Measurements from ENCODE around the gene DMAP1.

DNA sequence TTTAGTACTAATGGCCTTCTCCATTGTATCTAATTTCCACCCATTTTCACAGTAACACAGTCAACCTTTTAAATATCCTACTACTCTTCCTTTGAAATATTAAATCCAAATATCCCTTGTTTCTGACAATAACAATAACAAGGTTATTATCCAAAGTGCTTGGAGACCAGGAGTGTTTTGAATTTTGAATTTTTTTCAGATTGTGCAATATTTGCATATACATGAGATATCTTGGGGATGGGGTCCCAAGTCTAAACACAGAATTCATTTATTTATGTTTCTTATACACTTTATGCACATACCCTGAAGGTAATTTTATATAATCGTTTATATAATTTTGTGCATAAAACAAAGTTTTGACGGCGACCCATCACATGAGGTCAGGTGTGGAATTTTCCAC is 17.5 kb downstream of the DMAP1 start:
- TF ChIP-seq, protein P1, sequence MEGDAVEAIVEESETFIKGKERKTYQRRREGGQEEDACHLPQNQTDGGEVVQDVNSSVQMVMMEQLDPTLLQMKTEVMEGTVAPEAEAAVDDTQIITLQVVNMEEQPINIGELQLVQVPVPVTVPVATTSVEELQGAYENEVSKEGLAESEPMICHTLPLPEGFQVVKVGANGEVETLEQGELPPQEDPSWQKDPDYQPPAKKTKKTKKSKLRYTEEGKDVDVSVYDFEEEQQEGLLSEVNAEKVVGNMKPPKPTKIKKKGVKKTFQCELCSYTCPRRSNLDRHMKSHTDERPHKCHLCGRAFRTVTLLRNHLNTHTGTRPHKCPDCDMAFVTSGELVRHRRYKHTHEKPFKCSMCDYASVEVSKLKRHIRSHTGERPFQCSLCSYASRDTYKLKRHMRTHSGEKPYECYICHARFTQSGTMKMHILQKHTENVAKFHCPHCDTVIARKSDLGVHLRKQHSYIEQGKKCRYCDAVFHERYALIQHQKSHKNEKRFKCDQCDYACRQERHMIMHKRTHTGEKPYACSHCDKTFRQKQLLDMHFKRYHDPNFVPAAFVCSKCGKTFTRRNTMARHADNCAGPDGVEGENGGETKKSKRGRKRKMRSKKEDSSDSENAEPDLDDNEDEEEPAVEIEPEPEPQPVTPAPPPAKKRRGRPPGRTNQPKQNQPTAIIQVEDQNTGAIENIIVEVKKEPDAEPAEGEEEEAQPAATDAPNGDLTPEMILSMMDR (IDR thresholded peaks at IDR 0.05; ENCODE audit: control extremely low read depth in 1 of 3, insufficient read depth in 1 of 3, low read depth in 1 of 3, low read length in 3 of 3), result no peak
- no peak for TF ChIP-seq ZNF274 (IDR thresholded peaks at IDR 0.05; ENCODE audit: borderline replicate concordance, extremely low read depth, low read length)

Measured in H1 (cell line).